ENCODE results near the gene ZNF57.

Gene ZNF57

GRCh38 chr19:2952953-2953481 lies 52.3 kb downstream of the ZNF57 start:
- TF ChIP-seq REST (IDR thresholded peaks at IDR 0.05; ENCODE audit: insufficient read depth in 1 of 2, low read depth in 2 of 2, low read length in 2 of 2) (no peak), TAF1 (IDR thresholded peaks at IDR 0.05; ENCODE audit: borderline replicate concordance, insufficient read depth, low read length) (no peak), FOXP2 (optimal IDR thresholded peaks at IDR 0.05; ENCODE audit: borderline replicate concordance, extremely low read depth, extremely low read length, insufficient read depth) (no peak), SIN3A (IDR thresholded peaks at IDR 0.05; ENCODE audit: borderline replicate concordance, insufficient read depth, low read length) (no peak), POLR2AphosphoS5 (IDR thresholded peaks at IDR 0.05; ENCODE audit: low read depth, low read length) (no peak)

GRCh38 chr19:2957160-2957559 lies 56.4 kb downstream of the ZNF57 start:
- no peak for TF ChIP-seq REST (IDR thresholded peaks at IDR 0.05; ENCODE audit: insufficient read depth in 1 of 2, low read depth in 2 of 2, low read length in 2 of 2)
- TF ChIP-seq TAF1 (IDR thresholded peaks at IDR 0.05; ENCODE audit: borderline replicate concordance, insufficient read depth, low read length) = no peak
- no peak for TF ChIP-seq POLR2AphosphoS5 (IDR thresholded peaks at IDR 0.05; ENCODE audit: low read depth, low read length)
- no peak for TF ChIP-seq FOXP2 (optimal IDR thresholded peaks at IDR 0.05; ENCODE audit: borderline replicate concordance, extremely low read depth, extremely low read length, insufficient read depth)
- no peak for TF ChIP-seq SIN3A (IDR thresholded peaks at IDR 0.05; ENCODE audit: borderline replicate concordance, insufficient read depth, low read length)

- TF ChIP-seq SIN3A (IDR thresholded peaks at IDR 0.05; ENCODE audit: borderline replicate concordance, insufficient read depth, low read length) (no peak), REST (IDR thresholded peaks at IDR 0.05; ENCODE audit: insufficient read depth in 1 of 2, low read depth in 2 of 2, low read length in 2 of 2) (no peak), POLR2AphosphoS5 (IDR thresholded peaks at IDR 0.05; ENCODE audit: low read depth, low read length) (no peak), FOXP2 (optimal IDR thresholded peaks at IDR 0.05; ENCODE audit: borderline replicate concordance, extremely low read depth, extremely low read length, insufficient read depth) (no peak), TAF1 (IDR thresholded peaks at IDR 0.05; ENCODE audit: borderline replicate concordance, insufficient read depth, low read length) (no peak)
Measured at GRCh38 chr19:2960120-2960519, 59.4 kb downstream of the ZNF57 start.

- no peak for TF ChIP-seq SIN3A (IDR thresholded peaks at IDR 0.05; ENCODE audit: borderline replicate concordance, insufficient read depth, low read length)
- TF ChIP-seq FOXP2 (optimal IDR thresholded peaks at IDR 0.05; ENCODE audit: borderline replicate concordance, extremely low read depth, extremely low read length, insufficient read depth) = no peak
- TF ChIP-seq REST (IDR thresholded peaks at IDR 0.05; ENCODE audit: insufficient read depth in 1 of 2, low read depth in 2 of 2, low read length in 2 of 2) = no peak
- no peak for TF ChIP-seq POLR2AphosphoS5 (IDR thresholded peaks at IDR 0.05; ENCODE audit: low read depth, low read length)
- no peak for TF ChIP-seq TAF1 (IDR thresholded peaks at IDR 0.05; ENCODE audit: borderline replicate concordance, insufficient read depth, low read length)
Measured at GRCh38 chr19:2962018-2962670, 61.4 kb downstream of the ZNF57 start.

All from PFSK-1 (cell line).